Uterus (tissue), 4 donors: ENCODE data around the gene OR5B12. TPM values are rescaled to one million over a fixed set of nuclear protein-coding genes. Genes with fewer than 3 reads are reported as not detected.

Experiments
- DNase-seq, 2 donors: peaks; one replicate each; pipeline ENCODE4 v3.0.0-alpha.2; 2019 to 2020
- H3K27ac ChIP-seq, 2 donors: fragments of 200-600 bp; sonication (generic); 1 replicate in 1 of 2; 2 replicates in 1 of 2; pipeline ENCODE4 v1.5.1; 2016 to 2018
- H3K27me3 ChIP-seq, 2 donors: fragments of 200-600 bp; sonication (generic); one replicate each; pipeline ENCODE4 v1.5.1; 2018 to 2019; ENCODE audit warnings: control low read depth in 1 of 2
- H3K36me3 ChIP-seq, 2 donors: fragments of 200-600 bp; sonication (generic); one replicate each; pipeline ENCODE4 v1.5.1; 2019; ENCODE audit warnings: control low read depth in 1 of 2
- H3K4me1 ChIP-seq, 2 donors: fragments of 200-600 bp; sonication (generic); one replicate each; pipeline ENCODE4 v1.5.1; 2018 to 2019; ENCODE audit warnings: control low read depth in 1 of 2
- H3K4me3 ChIP-seq, 2 donors: fragments of 200-600 bp; sonication (generic); 1 replicate in 1 of 2; 2 replicates in 1 of 2; pipeline ENCODE4 v1.5.1; 2018 to 2019; ENCODE audit warnings: mild to moderate bottlenecking in 1 of 2
- H3K9me3 ChIP-seq, 2 donors: fragments of 200-600 bp; sonication (generic); one replicate each; pipeline ENCODE4 v1.5.1; 2019; ENCODE audit warnings: control low read depth in 1 of 2
- CTCF ChIP-seq, 4 experiments: fragments of 200-600 bp in 2 of 4; fragments of 450-650 bp in 2 of 4; sonication (generic) in 2 of 4; IDR thresholded peaks; one replicate each; pipeline ENCODE4 v1.5.1; 2016 to 2019; ENCODE audit warnings: antibody characterized with exemption in 4 of 4, mild to moderate bottlenecking in 2 of 4, moderate library complexity in 1 of 4
- POLR2A ChIP-seq, 2 donors: fragments of 450-650 bp; IDR thresholded peaks; one replicate each; pipeline ENCODE4 v1.6.1; 2016; ENCODE audit warnings: antibody characterized with exemption in 2 of 2, mild to moderate bottlenecking in 1 of 2, moderate library complexity in 1 of 2
- intact Hi-C: fragments of 100-400 bp; cut with DNase I; formaldehyde crosslinking; loops from one replicate; pipeline ENCODE4 v1.15.1; 2023; ENCODE audit warnings: low total_unique reads
- total RNA-seq, 4 donors: library from RNA; depleted of rRNA in 3 of 4; stranded (reverse); fragments of >200 nt in 3 of 4; gene quantifications; one replicate each; pipeline versions ENCODE4 v1.1.0 to v1.2.4, GENCODE V29; 2014 to 2023
- donor health status: DM: yes; HTN: yes; CAD: no.

Gene OR5B12
- total RNA-seq, 4 donors from 2014 or later, result 0.14 TPM; not detected in 3

GRCh38 chr11:58465690-58466089 lies 23.7 kb upstream of the OR5B12 start:
- H3K27ac ChIP-seq, result no peak overlapping the region
- no peaks in the 10 kb centered on the region for H3K9me3 ChIP-seq
- no peaks in the 10 kb centered on the region for H3K27me3 ChIP-seq
- no peak for DNase-seq
- intact Hi-C loops, result no loop called here
- H3K36me3 ChIP-seq, result no peaks in the 10 kb centered on the region
- H3K4me3 ChIP-seq, result no peak overlapping the region
- no peak for TF ChIP-seq CTCF (IDR thresholded peaks at IDR 0.05)
- no peak for TF ChIP-seq POLR2A (IDR thresholded peaks at IDR 0.05)
- H3K4me1 ChIP-seq, result no peaks in the 10 kb centered on the region

DNA sequence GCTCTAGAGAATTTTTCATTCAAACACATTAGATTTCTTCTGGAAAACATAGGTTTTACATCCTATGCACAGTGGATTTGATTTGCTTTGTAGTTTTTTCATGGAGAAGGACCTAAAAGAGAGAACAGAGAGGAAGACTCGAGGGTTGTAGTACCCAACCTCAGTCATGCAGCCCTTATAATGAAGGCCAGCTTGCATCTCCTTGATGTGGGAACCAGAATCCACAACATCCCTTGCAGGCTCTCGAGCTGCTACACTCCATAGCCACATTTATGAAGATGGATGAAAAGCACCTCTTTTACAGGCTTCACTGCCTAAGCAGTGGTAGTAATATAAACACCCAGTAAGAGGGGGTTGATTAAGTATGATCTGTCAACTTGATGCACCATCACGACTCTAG lies 9.5 kb upstream of the OR5B12 start:
- no peak overlapping the region for H3K27ac ChIP-seq
- DNase-seq, result no peak
- H3K27me3 ChIP-seq, result no peaks in the 10 kb centered on the region
- H3K36me3 ChIP-seq, result no peaks in the 10 kb centered on the region
- H3K4me3 ChIP-seq, result no peak overlapping the region
- H3K4me1 ChIP-seq, result no peaks in the 10 kb centered on the region
- intact Hi-C loops, result no loop called here
- H3K9me3 ChIP-seq, result no peaks in the 10 kb centered on the region
- TF ChIP-seq POLR2A (IDR thresholded peaks at IDR 0.05), result no peak
- TF ChIP-seq CTCF (IDR thresholded peaks at IDR 0.05), result no peak

- DNase-seq, result no peak
- H3K4me1 ChIP-seq, result no peaks in the 10 kb centered on the region
- no peak overlapping the region for H3K27ac ChIP-seq
- H3K27me3 ChIP-seq, result no peaks in the 10 kb centered on the region
- no peak for TF ChIP-seq CTCF (IDR thresholded peaks at IDR 0.05)
- no peak for TF ChIP-seq POLR2A (IDR thresholded peaks at IDR 0.05)
- intact Hi-C loops, result no loop called here
- H3K4me3 ChIP-seq, result no peak overlapping the region
- H3K36me3 ChIP-seq, result no peaks in the 10 kb centered on the region
- H3K9me3 ChIP-seq, result no peaks in the 10 kb centered on the region
Measured at GRCh38 chr11:58446294-58446693, 4.3 kb upstream of the OR5B12 start.

DNA sequence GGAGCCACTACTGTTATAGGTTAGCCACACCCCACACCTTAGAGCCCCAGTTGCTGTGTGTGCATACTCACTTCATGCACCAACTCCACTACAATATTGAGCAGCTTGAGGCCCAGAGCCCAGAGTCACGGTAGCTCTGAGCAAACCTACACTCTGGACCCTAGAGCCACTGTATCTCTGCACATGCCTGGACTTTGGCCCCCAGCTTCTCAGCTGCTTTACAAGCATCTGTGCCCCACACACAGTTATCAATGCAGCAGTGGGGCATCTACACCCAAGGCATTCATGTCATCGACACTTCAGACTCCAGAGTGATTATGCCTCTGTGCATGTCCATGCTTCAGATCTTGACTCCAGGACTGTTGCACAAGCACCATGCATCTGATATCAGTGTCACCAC lies 2.3 kb upstream of the OR5B12 start:
- no peak for DNase-seq
- no peak for TF ChIP-seq POLR2A (IDR thresholded peaks at IDR 0.05)
- TF ChIP-seq CTCF (IDR thresholded peaks at IDR 0.05), result no peak
- no peaks in the 10 kb centered on the region for H3K4me1 ChIP-seq
- H3K27ac ChIP-seq, result no peak overlapping the region
- H3K36me3 ChIP-seq, result no peaks in the 10 kb centered on the region
- no peak overlapping the region for H3K4me3 ChIP-seq
- H3K27me3 ChIP-seq, result no peaks in the 10 kb centered on the region
- intact Hi-C loops, result no loop called here
- no peaks in the 10 kb centered on the region for H3K9me3 ChIP-seq

GRCh38 chr11:58438486-58438885 lies 3.5 kb downstream of the OR5B12 start:
- H3K4me3 ChIP-seq, result no peak overlapping the region
- intact Hi-C loops, result no loop called here
- no peak for TF ChIP-seq POLR2A (IDR thresholded peaks at IDR 0.05)
- H3K27ac ChIP-seq, result no peak overlapping the region
- no peaks in the 10 kb centered on the region for H3K27me3 ChIP-seq
- H3K4me1 ChIP-seq, result no peaks in the 10 kb centered on the region
- no peak for DNase-seq
- no peaks in the 10 kb centered on the region for H3K9me3 ChIP-seq
- no peaks in the 10 kb centered on the region for H3K36me3 ChIP-seq

- Histone ChIP-seq H3K4me1 (no peaks in the 10 kb centered on the region), H3K36me3 (no peaks in the 10 kb centered on the region), H3K27ac (no peak overlapping the region), H3K9me3 (no peaks in the 10 kb centered on the region), H3K27me3 (no peaks in the 10 kb centered on the region), H3K4me3 (no peak overlapping the region)
- no peak for DNase-seq
- TF ChIP-seq POLR2A (IDR thresholded peaks at IDR 0.05), result no peak
- TF ChIP-seq CTCF (IDR thresholded peaks at IDR 0.05), result no peak
- intact Hi-C loops, result no loop called here
Measured at GRCh38 chr11:58434217-58434616, 7.8 kb downstream of the OR5B12 start.
